Stimulated activated naive CD8-positive, alpha-beta T cell treated with anti-CD3 and anti-CD28 coated beads, Interleukin-15, amount 100 ng/mL, for 72 hours (primary cell): Measurements from ENCODE around the gene PNLIPRP2.

Experiments
- ATAC-seq: fragments of 150-1000 bp; cut with Tn5 transposase; 2 replicates; pipeline ENCODE4 v1.10.0; 2021; ENCODE audit warnings: mild to moderate bottlenecking, moderate library complexity
- DNase-seq, 2 donors: peaks; one replicate each; pipeline ENCODE4 v3.0.0; 2021 to 2022
- H3K27ac Mint-ChIP-seq, 2 donors: one replicate each; pipeline ENCODE4 v1.8.0; 2022; ENCODE audit warnings: mild to moderate bottlenecking in 2 of 2, mixed read lengths in 2 of 2, moderate library complexity in 2 of 2
- H3K27me3 Mint-ChIP-seq: one replicate; pipeline ENCODE4 v1.8.0; 2022; ENCODE audit warnings: mixed read lengths
- H3K4me1 Mint-ChIP-seq: one replicate; pipeline ENCODE4 v1.8.0; 2022; ENCODE audit warnings: mild to moderate bottlenecking, mixed read lengths
- H3K4me3 Mint-ChIP-seq, 2 donors: one replicate each; pipeline ENCODE4 v1.8.0; 2022; ENCODE audit warnings: mild to moderate bottlenecking in 2 of 2, mixed read lengths in 2 of 2, moderate library complexity in 1 of 2
- H3K9me3 Mint-ChIP-seq, 2 donors: one replicate each; pipeline ENCODE4 v1.8.0; 2022; ENCODE audit warnings: mixed read lengths in 2 of 2

PNLIPRP2 gene

GRCh38 chr10:116620423-116621400, at the start of gene PNLIPRP2:
PNLIPRP2 (plus strand) TSS chr10:116620953.
- no peak within 1 kb of the TSS for H3K4me3 Mint-ChIP-seq
- no peak within 1 kb of the TSS for H3K27ac Mint-ChIP-seq
- no peak for DNase-seq
- H3K4me1 Mint-ChIP-seq = no peaks in the 10 kb centered on the region
- no peaks in the 10 kb centered on the region for H3K9me3 Mint-ChIP-seq
- ATAC-seq = peak; percentile 47
- peaks cover 42% of the 10 kb centered on the region for H3K27me3 Mint-ChIP-seq

- no peak for DNase-seq
- H3K27me3 Mint-ChIP-seq = peaks cover 8% of the 10 kb centered on the region
- no peak overlapping the region for H3K27ac Mint-ChIP-seq
These were observed 46.0 kb upstream of the PNLIPRP2 start for GRCh38 chr10:116574797-116575196.

GRCh38 chr10:116587878-116588591, 32.7 kb upstream of the PNLIPRP2 start:
- ATAC-seq (no peak), DNase-seq (no peak)
- Mint-ChIP-seq H3K4me1 (no peaks in the 10 kb centered on the region), H3K27me3 (no peaks in the 10 kb centered on the region), H3K27ac (no peak overlapping the region), H3K9me3 (peaks cover 0 to 7% of the 10 kb centered on the region in 2 donors), H3K4me3 (no peak overlapping the region)

More at GRCh38 chr10:116574797-116575196, 46.0 kb upstream of the PNLIPRP2 start:
- Mint-ChIP-seq H3K4me3 (no peak overlapping the region), H3K4me1 (no peaks in the 10 kb centered on the region), H3K9me3 (no peaks in the 10 kb centered on the region)
- no peak for ATAC-seq

GRCh38 chr10:116588995-116589394, 31.8 kb upstream of the PNLIPRP2 start:
- Mint-ChIP-seq H3K27ac (no peak overlapping the region), H3K9me3 (peaks cover 0 to 7% of the 10 kb centered on the region in 2 donors), H3K4me1 (no peaks in the 10 kb centered on the region), H3K27me3 (no peaks in the 10 kb centered on the region), H3K4me3 (no peak overlapping the region)
- ATAC-seq (no peak), DNase-seq (no peak)

- Mint-ChIP-seq H3K4me3 (no peak overlapping the region), H3K27me3 (no peaks in the 10 kb centered on the region), H3K27ac (no peak overlapping the region), H3K9me3 (peaks cover 0 to 7% of the 10 kb centered on the region in 2 donors), H3K4me1 (no peaks in the 10 kb centered on the region)
- DNase-seq = no peak
- ATAC-seq = no peak
These were observed 30.8 kb upstream of the PNLIPRP2 start for GRCh38 chr10:116589926-116590325.

- DNase-seq (no peak), ATAC-seq (no peak)
- Mint-ChIP-seq H3K4me1 (no peaks in the 10 kb centered on the region), H3K27me3 (peaks cover 7% of the 10 kb centered on the region), H3K27ac (peak within 1 kb of the TSS in 1 of 2 donors; percentile 27), H3K4me3 (no peak within 1 kb of the TSS), H3K9me3 (peaks cover 0 to 3% of the 10 kb centered on the region in 2 donors)
These were observed 29.9 kb upstream of the PNLIPRP2 start, which contains the start of gene PNLIPRP1 for GRCh38 chr10:116590590-116591444. PNLIPRP1 (plus strand) TSS chr10:116590959; CDS start chr10:116591130, 171 bp downstream.

- Mint-ChIP-seq H3K4me1 (no peaks in the 10 kb centered on the region), H3K27me3 (peaks cover 8% of the 10 kb centered on the region), H3K4me3 (no peak overlapping the region), H3K27ac (no peak overlapping the region), H3K9me3 (no peaks in the 10 kb centered on the region)
- no peak for DNase-seq
- ATAC-seq = no peak
These were observed 27.5 kb upstream of the PNLIPRP2 start for GRCh38 chr10:116593139-116593740.

- Mint-ChIP-seq H3K27me3 (peaks cover 8% of the 10 kb centered on the region), H3K27ac (no peak overlapping the region), H3K4me1 (no peaks in the 10 kb centered on the region), H3K9me3 (no peaks in the 10 kb centered on the region), H3K4me3 (no peak overlapping the region)
- ATAC-seq (no peak), DNase-seq (no peak)
These were observed 26.2 kb upstream of the PNLIPRP2 start for GRCh38 chr10:116594525-116595035.

- Mint-ChIP-seq H3K27me3 (peaks cover 8% of the 10 kb centered on the region), H3K27ac (no peak overlapping the region), H3K4me1 (no peaks in the 10 kb centered on the region), H3K9me3 (no peaks in the 10 kb centered on the region), H3K4me3 (no peak overlapping the region)
- DNase-seq (no peak), ATAC-seq (no peak)
These were observed 24.7 kb upstream of the PNLIPRP2 start for GRCh38 chr10:116596062-116596461.

GRCh38 chr10:116597543-116597942, 23.2 kb upstream of the PNLIPRP2 start:
- ATAC-seq = no peak
- Mint-ChIP-seq H3K4me1 (no peaks in the 10 kb centered on the region), H3K4me3 (no peak overlapping the region), H3K27me3 (peaks cover 8% of the 10 kb centered on the region), H3K27ac (no peak overlapping the region), H3K9me3 (no peaks in the 10 kb centered on the region)
- DNase-seq = no peak

GRCh38 chr10:116598329-116598728, 22.4 kb upstream of the PNLIPRP2 start:
- no peaks in the 10 kb centered on the region for H3K4me1 Mint-ChIP-seq

GRCh38 chr10:116599991-116600390, 20.8 kb upstream of the PNLIPRP2 start:
- Mint-ChIP-seq H3K9me3 (no peaks in the 10 kb centered on the region), H3K4me1 (no peaks in the 10 kb centered on the region), H3K4me3 (no peak overlapping the region), H3K27ac (no peak overlapping the region), H3K27me3 (peaks cover 8% of the 10 kb centered on the region)
- DNase-seq = no peak
- no peak for ATAC-seq

More at GRCh38 chr10:116598329-116598728, 22.4 kb upstream of the PNLIPRP2 start:
- Mint-ChIP-seq H3K9me3 (no peaks in the 10 kb centered on the region), H3K27ac (no peak overlapping the region), H3K4me3 (no peak overlapping the region), H3K27me3 (peaks cover 8% of the 10 kb centered on the region)
- ATAC-seq = no peak
- no peak for DNase-seq

GRCh38 chr10:116602648-116603400, 17.9 kb upstream of the PNLIPRP2 start:
- no peak overlapping the region for H3K27ac Mint-ChIP-seq
- no peaks in the 10 kb centered on the region for H3K4me1 Mint-ChIP-seq
- no peak for ATAC-seq
- no peak for DNase-seq
- H3K27me3 Mint-ChIP-seq = peaks cover 22% of the 10 kb centered on the region
- H3K9me3 Mint-ChIP-seq = no peaks in the 10 kb centered on the region
- H3K4me3 Mint-ChIP-seq = no peak overlapping the region

- Mint-ChIP-seq H3K27ac (no peak overlapping the region), H3K27me3 (peaks cover 51% of the 10 kb centered on the region), H3K9me3 (no peaks in the 10 kb centered on the region), H3K4me1 (peaks cover 5% of the 10 kb centered on the region), H3K4me3 (no peak overlapping the region)
- DNase-seq (no peak), ATAC-seq (no peak)
These were observed 14.7 kb upstream of the PNLIPRP2 start for GRCh38 chr10:116606061-116606483.
